Sigmoid colon (tissue), 7 donors: ENCODE measurements around the gene EAPP. TPM values are rescaled to one million over a fixed set of nuclear protein-coding genes. Genes with fewer than 3 reads are reported as not detected.
A peak's percentile ranks its signal among the peaks of the same experiment; 100 is the strongest.

Experiments used
- DNase-seq: peaks from one replicate; pipeline ENCODE4 v3.0.0-alpha.2; 2019
- H3K27ac ChIP-seq, 4 donors: fragments of 200-600 bp; sonication (generic); one replicate each; pipeline ENCODE4 v1.5.1; 2016 to 2019; ENCODE audit warnings: mild to moderate bottlenecking in 1 of 4
- H3K27me3 ChIP-seq, 3 donors: fragments of 200-600 bp; sonication (generic); one replicate each; pipeline ENCODE4 v1.5.1; 2019; ENCODE audit warnings: mild to moderate bottlenecking in 1 of 3
- H3K36me3 ChIP-seq, 4 donors: fragments of 200-600 bp; sonication (generic); one replicate each; pipeline ENCODE4 v1.5.1; 2016 to 2019
- H3K4me1 ChIP-seq, 4 donors: fragments of 200-600 bp; sonication (generic); one replicate each; pipeline ENCODE4 v1.5.1; 2017 to 2019
- H3K4me3 ChIP-seq, 4 donors: fragments of 200-600 bp; sonication (generic); one replicate each; pipeline ENCODE4 v1.5.1; 2017 to 2019; ENCODE audit warnings: mild to moderate bottlenecking in 2 of 4, moderate library complexity in 1 of 4
- H3K9me3 ChIP-seq, 4 donors: fragments of 200-600 bp in 3 of 4; sonication (generic) in 3 of 4; one replicate each; pipeline versions ENCODE4 v1.5.1 to v1.6.1; 2013 to 2019
- CTCF ChIP-seq, 4 experiments: fragments of 450-650 bp in 3 of 4; fragments of 200-600 bp in 1 of 4; IDR thresholded peaks; one replicate each; pipeline ENCODE4 v1.5.1; 2016 to 2019; ENCODE audit warnings: antibody characterized with exemption in 4 of 4, mild to moderate bottlenecking in 3 of 4, moderate library complexity in 2 of 4
- EP300 ChIP-seq, 4 donors: sonication (generic); formaldehyde crosslinking; IDR thresholded peaks; one replicate each; pipeline ENCODE4 v1.6.1; 2017; ENCODE audit warnings: antibody characterized with exemption in 4 of 4
- POLR2A ChIP-seq, 2 donors: fragments of 450-650 bp; IDR thresholded peaks; one replicate each; pipeline ENCODE4 v1.6.1; 2016; ENCODE audit warnings: antibody characterized with exemption in 2 of 2, mild to moderate bottlenecking in 2 of 2, moderate library complexity in 2 of 2
- POLR2AphosphoS5 ChIP-seq, 4 donors: sonication (generic); formaldehyde crosslinking; IDR thresholded peaks; one replicate each; pipeline ENCODE4 v1.6.1; 2017; ENCODE audit warnings: antibody characterized with exemption in 4 of 4
- WGBS, 2 donors: extraction: QIAGEN DNeasy Blood & Tissue Kit; methylation state at CpG; one replicate each; pipeline ENCODE4 v1.1.7; 2013; 5-methylcytosine and 5-hydroxymethylcytosine counted together
- intact Hi-C: fragments of 100-400 bp; cut with DNase I; formaldehyde crosslinking; loops from one replicate; pipeline ENCODE4 v1.15.1; 2023
- polyA plus RNA-seq, 3 donors: library from polyadenylated mRNA; stranded (reverse); fragments of 200-250 nt; gene quantifications; one replicate each; pipeline ENCODE4 v1.2.3, GENCODE V29; 2013
- total RNA-seq, 4 donors: library from RNA; depleted of rRNA; stranded (reverse); fragments of >200 nt; gene quantifications; one replicate each; pipeline ENCODE4 v1.1.0, GENCODE V29; 2016
- donor health status: healthy with polysubstance abuse.
- donor health status: Bipolar disorder and iron deficiency.
- donor health status: healthy.

The EAPP gene
- total RNA-seq (10 to 100 TPM; 25.5 to 44.9 (median 39.2) TPM), polyA plus RNA-seq (100 to 1,000 TPM in 2 of 3 donors, 10 to 100 TPM in 1; 54.4 to 133 (median 114) TPM)

GRCh38 chr14:34539407-34540180, at the start of gene EAPP:
Gene EAPP, minus strand, starts transcription at chr14:34539701. Its CDS starts 73 bp downstream, at chr14:34539628.
- Histone ChIP-seq H3K36me3 (peaks cover 0 to 30% (median 15%) of the 10 kb centered on the region in 4 donors), H3K4me3 (peak within 1 kb of the TSS; percentile 70 to 93 (median 86)), H3K27ac (peak within 1 kb of the TSS; percentile 89 to 98 (median 96)), H3K27me3 (no peaks in the 10 kb centered on the region), H3K4me1 (peaks cover 0 to 28% (median 21%) of the 10 kb centered on the region in 4 donors), H3K9me3 (no peaks in the 10 kb centered on the region)
- intact Hi-C loops: loop anchor here (5.0 kb wide), 2 partner anchors 42 to 77 kb away; partner anchors contain the start of gene SPTSSA
- 2 to 3% methylated on average over 59 of the region's 59 CpGs for WGBS, 2 donors
- TF ChIP-seq EP300 (IDR thresholded peaks at IDR 0.05) (peak in 2 of 4 donors; percentile 23 to 70), POLR2AphosphoS5 (IDR thresholded peaks at IDR 0.05) (peak; percentile 95 to 99 (median 97)), CTCF (IDR thresholded peaks at IDR 0.05) (peak in 1 of 4 experiments; percentile 12), POLR2A (IDR thresholded peaks at IDR 0.05) (peak; percentile 90 to 92)
- DNase-seq: peak; percentile 99

- peaks cover 20 to 97% (median 50%) of the 10 kb centered on the region in 4 donors for H3K36me3 ChIP-seq
- DNase-seq: peak; percentile 8
- TF ChIP-seq EP300 (IDR thresholded peaks at IDR 0.05): no peak
- no peak for TF ChIP-seq POLR2A (IDR thresholded peaks at IDR 0.05)
- TF ChIP-seq CTCF (IDR thresholded peaks at IDR 0.05): no peak
- no peak for TF ChIP-seq POLR2AphosphoS5 (IDR thresholded peaks at IDR 0.05)
- intact Hi-C loops: no loop called here
- no peaks in the 10 kb centered on the region for H3K4me1 ChIP-seq
- no peak overlapping the region for H3K4me3 ChIP-seq
- no peaks in the 10 kb centered on the region for H3K27me3 ChIP-seq
- no peak overlapping the region for H3K27ac ChIP-seq
- H3K9me3 ChIP-seq: no peaks in the 10 kb centered on the region
- WGBS, 2 donors: 62 to 89% methylated on average over 6 of the region's 6 CpGs
These were observed 44.0 kb upstream of the EAPP start for GRCh38 chr14:34583525-34583924.

- Histone ChIP-seq H3K27ac (no peak overlapping the region), H3K9me3 (no peaks in the 10 kb centered on the region), H3K4me1 (no peaks in the 10 kb centered on the region), H3K36me3 (peaks cover 20 to 96% (median 49%) of the 10 kb centered on the region in 4 donors), H3K27me3 (no peaks in the 10 kb centered on the region), H3K4me3 (no peak overlapping the region)
- peak; percentile 20 for DNase-seq
- WGBS, 2 donors: 97% methylated on average over 9 to 11 of the region's 11 CpGs
- TF ChIP-seq EP300 (IDR thresholded peaks at IDR 0.05) (no peak), POLR2A (IDR thresholded peaks at IDR 0.05) (no peak)
- intact Hi-C loops: no loop called here
These were observed 42.7 kb upstream of the EAPP start for GRCh38 chr14:34582117-34582680.

- intact Hi-C loops: no loop called here
- DNase-seq: peak; percentile 43
- Histone ChIP-seq H3K36me3 (peaks cover 13 to 97% (median 40%) of the 10 kb centered on the region in 4 donors), H3K27me3 (no peaks in the 10 kb centered on the region), H3K9me3 (no peaks in the 10 kb centered on the region), H3K27ac (no peak overlapping the region), H3K4me1 (no peaks in the 10 kb centered on the region), H3K4me3 (no peak overlapping the region)
- 97 to 99% methylated on average over 5 of the region's 5 CpGs for WGBS, 2 donors
- no peak for TF ChIP-seq POLR2A (IDR thresholded peaks at IDR 0.05)
- no peak for TF ChIP-seq EP300 (IDR thresholded peaks at IDR 0.05)
- no peak for TF ChIP-seq CTCF (IDR thresholded peaks at IDR 0.05)
- TF ChIP-seq POLR2AphosphoS5 (IDR thresholded peaks at IDR 0.05): no peak
These were observed 40.9 kb upstream of the EAPP start for GRCh38 chr14:34580381-34580780.

GRCh38 chr14:34571771-34572170, 32.3 kb upstream of the EAPP start:
- H3K36me3 ChIP-seq: peaks cover 7 to 100% (median 50%) of the 10 kb centered on the region in 4 donors
- H3K4me1 ChIP-seq: no peaks in the 10 kb centered on the region
- intact Hi-C loops: no loop called here
- no peak for DNase-seq
- WGBS, 2 donors: 90 to 95% methylated on average over 3 of the region's 3 CpGs
- no peaks in the 10 kb centered on the region for H3K27me3 ChIP-seq
- no peak overlapping the region for H3K4me3 ChIP-seq
- TF ChIP-seq POLR2AphosphoS5 (IDR thresholded peaks at IDR 0.05) (no peak), POLR2A (IDR thresholded peaks at IDR 0.05) (no peak), CTCF (IDR thresholded peaks at IDR 0.05) (no peak), EP300 (IDR thresholded peaks at IDR 0.05) (no peak)
- H3K27ac ChIP-seq: no peak overlapping the region
- no peaks in the 10 kb centered on the region for H3K9me3 ChIP-seq
